ENCODE data around the gene TBX10.
"Not testable (repeated sequence)": the region's sequence is repeated elsewhere in the genome, so short reads cannot be mapped to it uniquely, and the experiment has no call there.

The TBX10 gene

GRCh38 chr11:67638535-67639437 lies 777 bp downstream of the TBX10 start:
- Histone ChIP-seq H3K4me2 (no peak overlapping the region), H2AFZ (ENCODE audit: low read depth) (no peak overlapping the region), H3K27me3 (ENCODE audit: insufficient read depth, low read depth) (no peaks in the 10 kb centered on the region; the same call in 1 of the 2 replicates), H3K36me3 (ENCODE audit: insufficient read depth) (no peaks in the 10 kb centered on the region), H3K79me2 (ENCODE audit: insufficient read depth, low read depth) (no peaks in the 10 kb centered on the region), H3K4me1 (ENCODE audit: low read depth, poor library complexity, severe bottlenecking) (peaks cover 4% of the 10 kb centered on the region), H3K4me3 (IDR thresholded peaks at IDR 0.05; ENCODE audit: insufficient read depth, low read depth, low read length) (no peak overlapping the region), H4K20me1 (ENCODE audit: insufficient read depth) (no peaks in the 10 kb centered on the region), H3K27ac (no peak overlapping the region), H3K9ac (no peak overlapping the region)
- no peak for TF ChIP-seq CTCF (conservative IDR thresholded peaks at IDR 0.05; ENCODE audit: low read depth, low read length)

DNA sequence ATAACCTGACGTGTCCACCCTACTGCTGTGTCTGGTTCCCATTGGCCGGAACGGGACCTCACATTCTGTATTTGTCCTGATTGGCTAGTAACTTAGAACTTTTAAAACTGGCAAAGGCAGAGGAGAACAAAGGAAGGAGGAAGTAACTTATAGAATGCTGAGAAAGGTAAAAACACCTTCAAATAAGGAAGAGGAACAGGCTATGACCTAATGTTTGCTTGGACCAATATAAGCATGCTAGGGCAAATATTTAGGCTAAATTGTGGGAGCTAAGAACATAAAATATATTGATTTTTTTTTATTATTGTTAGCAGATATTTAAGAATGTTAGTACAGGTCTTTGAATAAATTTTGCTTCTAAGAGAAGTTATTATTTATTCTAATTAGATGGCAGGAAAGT lies 2.1 kb downstream of the TBX10 start:
- H3K4me3 ChIP-seq (IDR thresholded peaks at IDR 0.05; ENCODE audit: insufficient read depth, low read depth, low read length); H3K27ac ChIP-seq; H3K4me2 ChIP-seq; H2AFZ ChIP-seq (ENCODE audit: low read depth); H3K9ac ChIP-seq; H3K36me3 ChIP-seq (ENCODE audit: insufficient read depth); H4K20me1 ChIP-seq (ENCODE audit: insufficient read depth); H3K79me2 ChIP-seq (ENCODE audit: insufficient read depth, low read depth); H3K4me1 ChIP-seq (ENCODE audit: low read depth, poor library complexity, severe bottlenecking); H3K27me3 ChIP-seq (ENCODE audit: insufficient read depth, low read depth): not testable (repeated sequence)

- H3K9ac ChIP-seq, result no peak overlapping the region
- no peak overlapping the region for H2AFZ ChIP-seq (ENCODE audit: low read depth)
- no peaks in the 10 kb centered on the region for H3K79me2 ChIP-seq (ENCODE audit: insufficient read depth, low read depth)
- H4K20me1 ChIP-seq (ENCODE audit: insufficient read depth), result no peaks in the 10 kb centered on the region
- TF ChIP-seq CTCF (conservative IDR thresholded peaks at IDR 0.05; ENCODE audit: low read depth, low read length), result no peak
- H3K4me3 ChIP-seq (IDR thresholded peaks at IDR 0.05; ENCODE audit: insufficient read depth, low read depth, low read length), result no peak overlapping the region
- H3K27me3 ChIP-seq (ENCODE audit: insufficient read depth, low read depth), result no peaks in the 10 kb centered on the region; the same call in 1 of the 2 replicates
- peaks cover 4% of the 10 kb centered on the region for H3K4me1 ChIP-seq (ENCODE audit: low read depth, poor library complexity, severe bottlenecking)
- no peak overlapping the region for H3K27ac ChIP-seq
- no peaks in the 10 kb centered on the region for H3K36me3 ChIP-seq (ENCODE audit: insufficient read depth)
- H3K4me2 ChIP-seq, result no peak overlapping the region
These were observed 2.6 kb downstream of the TBX10 start for GRCh38 chr11:67636962-67637361.

DNA sequence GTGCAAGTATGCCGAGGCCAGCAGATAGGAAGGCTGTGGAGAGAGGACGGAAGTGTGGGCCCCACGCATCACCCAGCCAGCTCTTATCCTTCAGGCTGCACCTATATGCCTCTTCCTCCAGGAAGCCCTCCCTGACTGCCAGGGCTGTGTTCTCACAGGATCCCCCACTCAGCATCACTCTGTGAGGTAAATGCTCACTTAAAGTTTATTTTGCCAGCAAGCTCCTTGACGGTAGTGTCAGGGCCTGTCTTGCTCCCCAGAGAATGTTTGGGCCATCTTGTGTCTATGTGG lies 4.4 kb downstream of the TBX10 start:
- Histone ChIP-seq H3K79me2 (ENCODE audit: insufficient read depth, low read depth) (no peaks in the 10 kb centered on the region), H3K9ac (no peak overlapping the region), H3K36me3 (ENCODE audit: insufficient read depth) (no peaks in the 10 kb centered on the region), H3K27me3 (ENCODE audit: insufficient read depth, low read depth) (no peaks in the 10 kb centered on the region; the same call in 1 of the 2 replicates), H2AFZ (ENCODE audit: low read depth) (no peak overlapping the region), H3K4me3 (IDR thresholded peaks at IDR 0.05; ENCODE audit: insufficient read depth, low read depth, low read length) (no peak overlapping the region), H3K4me1 (ENCODE audit: low read depth, poor library complexity, severe bottlenecking) (peaks cover 11% of the 10 kb centered on the region), H4K20me1 (ENCODE audit: insufficient read depth) (no peaks in the 10 kb centered on the region), H3K27ac (no peak overlapping the region), H3K4me2 (no peak overlapping the region)
- no peak for TF ChIP-seq CTCF (conservative IDR thresholded peaks at IDR 0.05; ENCODE audit: low read depth, low read length)
